ENCODE measurements around the gene PPM1K. TPM values are rescaled to one million over a fixed set of nuclear protein-coding genes. Genes with fewer than 3 reads are reported as not detected.

PPM1K gene
- total RNA-seq, 1 experiment from 2014 or later: 19.8 TPM

DNA sequence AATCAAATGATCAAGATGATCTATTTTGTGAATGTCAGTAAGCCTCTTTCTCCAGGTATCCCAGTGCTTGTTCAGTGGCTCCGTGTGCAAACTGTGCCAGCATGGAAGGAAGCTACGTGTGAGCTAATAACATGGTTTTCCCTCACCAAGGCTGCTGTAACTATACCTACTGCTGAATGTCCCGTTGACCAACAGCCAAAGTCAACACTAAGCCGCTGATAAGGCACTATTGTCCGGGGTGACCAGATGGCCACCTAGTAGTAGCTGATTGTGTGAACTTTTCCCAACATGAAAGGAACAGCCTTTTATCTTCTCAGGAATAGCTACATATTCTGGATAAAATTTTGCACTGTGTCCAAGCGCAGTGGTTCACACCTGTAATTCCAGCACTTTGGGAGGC is 68.0 kb downstream of the PPM1K start:
- no peaks in the 10 kb centered on the region for H3K36me3 ChIP-seq (replicated peaks; ENCODE audit: control insufficient read depth, insufficient read depth, low read length)
- H3K27me3 ChIP-seq (ENCODE audit: control insufficient read depth, insufficient read depth, low read length): no peaks in the 10 kb centered on the region
- no peak overlapping the region for H3K4me3 ChIP-seq (ENCODE audit: insufficient read depth, low read depth, low read length)
- DNase-seq: no peak

DNA sequence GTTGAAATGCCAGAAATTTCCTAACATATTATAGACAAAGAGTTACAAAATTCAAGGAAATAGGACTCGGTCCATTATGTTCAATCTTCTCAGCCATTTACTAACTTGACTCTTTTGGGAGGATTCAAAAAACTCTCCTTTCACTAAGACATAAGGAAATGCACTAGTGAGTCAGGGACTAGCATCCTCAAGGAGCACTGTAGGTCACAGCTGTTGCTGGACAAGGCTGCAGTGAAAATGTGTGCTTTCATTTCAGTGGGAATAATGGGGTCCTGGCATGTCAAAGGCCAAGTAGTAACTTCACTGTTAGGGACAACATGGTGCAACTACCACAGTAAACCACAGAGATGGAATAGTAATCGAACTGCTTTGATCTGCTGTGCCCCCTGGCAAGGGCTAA is 69.0 kb downstream of the PPM1K start:
- Histone ChIP-seq H3K27me3 (ENCODE audit: control insufficient read depth, insufficient read depth, low read length) (no peaks in the 10 kb centered on the region), H3K36me3 (replicated peaks; ENCODE audit: control insufficient read depth, insufficient read depth, low read length) (no peaks in the 10 kb centered on the region), H3K4me3 (ENCODE audit: insufficient read depth, low read depth, low read length) (no peak overlapping the region)
- no peak for DNase-seq

DNA sequence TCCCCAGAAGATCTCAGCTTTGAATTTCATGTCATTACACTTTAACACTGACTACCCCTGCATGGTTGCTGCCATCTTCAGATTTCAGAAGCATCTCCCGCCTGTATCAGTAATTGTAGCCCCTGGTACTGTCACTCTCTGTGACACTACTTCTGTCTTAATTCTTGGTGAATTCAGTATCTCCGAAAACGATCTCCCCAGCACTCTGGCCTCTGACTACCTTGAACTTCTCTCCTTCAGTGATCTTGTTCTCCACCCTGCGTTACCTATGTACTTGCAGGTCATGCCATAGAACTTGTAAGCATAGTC is 72.2 kb downstream of the PPM1K start:
- H3K36me3 ChIP-seq (replicated peaks; ENCODE audit: control insufficient read depth, insufficient read depth, low read length): no peaks in the 10 kb centered on the region
- H3K27me3 ChIP-seq (ENCODE audit: control insufficient read depth, insufficient read depth, low read length): no peaks in the 10 kb centered on the region
- DNase-seq: no peak
- no peak overlapping the region for H3K4me3 ChIP-seq (ENCODE audit: insufficient read depth, low read depth, low read length)

DNA sequence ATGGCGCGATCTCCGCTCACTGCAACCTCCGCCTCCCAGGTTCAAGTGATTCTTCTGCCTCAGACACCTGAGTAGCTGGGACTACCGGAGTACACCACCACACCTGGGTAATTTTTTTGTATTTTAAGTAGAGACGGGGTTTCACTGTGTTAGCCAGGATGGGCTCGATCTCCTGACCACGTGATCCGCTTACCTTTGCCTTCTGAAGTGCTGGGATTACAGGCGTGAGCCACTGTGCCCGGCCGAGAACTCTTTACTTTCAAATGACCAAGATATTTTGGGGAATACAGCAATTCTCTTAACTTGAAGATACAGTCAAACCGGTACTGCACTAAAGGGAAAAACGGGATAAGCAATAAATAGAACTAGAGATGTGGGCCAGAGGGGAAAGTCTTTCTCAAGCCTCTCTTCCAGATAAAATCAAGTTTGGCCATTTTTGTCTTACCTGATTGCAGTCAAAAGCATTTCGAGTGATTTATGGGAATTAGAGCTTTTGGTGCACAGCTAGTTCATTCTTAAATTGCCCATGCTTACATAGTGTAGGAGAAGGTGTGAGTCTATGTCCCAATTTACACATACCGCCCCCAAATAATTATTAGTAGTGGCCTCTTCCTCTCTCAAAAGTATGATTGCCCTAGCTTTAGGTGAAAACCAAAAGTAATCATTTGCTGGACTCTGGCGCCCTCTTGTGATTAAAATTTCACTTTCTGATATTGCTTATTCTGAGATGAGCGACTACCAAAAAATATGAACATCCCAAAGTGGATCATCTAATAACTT is 72.7 kb downstream of the PPM1K start:
- DNase-seq: peak; percentile 30
- Histone ChIP-seq H3K4me3 (ENCODE audit: insufficient read depth, low read depth, low read length) (no peak overlapping the region), H3K27me3 (ENCODE audit: control insufficient read depth, insufficient read depth, low read length) (no peaks in the 10 kb centered on the region), H3K36me3 (replicated peaks; ENCODE audit: control insufficient read depth, insufficient read depth, low read length) (no peaks in the 10 kb centered on the region)

DNA sequence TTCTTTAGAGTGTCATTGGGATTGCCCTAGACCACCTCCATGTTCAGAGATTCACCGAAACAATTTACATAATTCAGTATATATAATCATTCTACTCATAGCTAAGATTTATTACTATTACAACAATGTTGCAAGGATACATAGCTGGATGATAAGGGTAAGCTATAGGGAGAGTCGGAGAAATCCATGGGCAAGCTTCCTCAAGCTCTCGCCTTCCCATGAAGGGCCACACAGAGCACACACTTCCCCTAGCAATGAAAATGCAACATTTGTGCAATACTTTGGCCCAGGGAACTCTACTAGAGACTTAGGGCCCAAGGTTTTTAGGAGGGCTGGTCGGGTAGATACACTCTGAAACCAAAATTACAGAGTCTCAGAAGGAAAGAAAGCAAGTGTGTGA is 76.2 kb downstream of the PPM1K start:
- DNase-seq: no peak
- Histone ChIP-seq H3K4me3 (ENCODE audit: insufficient read depth, low read depth, low read length) (no peak overlapping the region), H3K27me3 (ENCODE audit: control insufficient read depth, insufficient read depth, low read length) (no peaks in the 10 kb centered on the region), H3K36me3 (replicated peaks; ENCODE audit: control insufficient read depth, insufficient read depth, low read length) (no peaks in the 10 kb centered on the region)

Other genes starting within 250 kb of the PPM1K start
- gene ABCG2, start 125.9 kb downstream of the PPM1K start, total RNA-seq (2014; rRNA removed; shearing (Covaris generic)): 3.3 and 9.0 TPM in 2 replicates
- gene HERC6, start 94.3 kb upstream of the PPM1K start, total RNA-seq (2014; rRNA removed; shearing (Covaris generic)): 1.9 and 2.9 TPM in 2 replicates
- 6.1 and 7.6 TPM in 2 replicates for gene HERC5, start 172.6 kb upstream of the PPM1K start, total RNA-seq (2014; rRNA removed; shearing (Covaris generic))
- 67.6 and 69.3 TPM in 2 replicates for gene PYURF, start 239.2 kb upstream of the PPM1K start, total RNA-seq (2014; rRNA removed; shearing (Covaris generic))

Data from H7 (cell line).